Liver (tissue), 9 donors: ENCODE results near the gene GON4L. TPM values are rescaled to one million over a fixed set of nuclear protein-coding genes. Genes with fewer than 3 reads are reported as not detected.

Experiments used
- DNase-seq: peaks from one replicate; pipeline ENCODE4 v3.0.0-alpha.2; 2017; ENCODE audit warnings: low spot score
- H3K27ac ChIP-seq, 2 donors: one replicate each; pipeline ENCODE4 v1.7.0; 2013; ENCODE audit warnings: inconsistent platforms in 2 of 2, low read length in 2 of 2, control low read depth in 1 of 2, low read depth in 1 of 2, mild to moderate bottlenecking in 1 of 2
- H3K27me3 ChIP-seq, 4 donors: one replicate each; pipeline versions ENCODE4 v1.6.1 to v1.7.0; 2013; ENCODE audit warnings: low read length in 3 of 4, inconsistent platforms in 1 of 4, mild to moderate bottlenecking in 1 of 4, moderate library complexity in 1 of 4; ENCODE audit not compliant: control insufficient read depth in 4 of 4, insufficient read depth in 4 of 4
- H3K36me3 ChIP-seq, 4 donors: one replicate each; pipeline versions ENCODE4 v1.6.1 to v1.7.0; 2013; ENCODE audit warnings: low read length in 3 of 4, mild to moderate bottlenecking in 3 of 4, low read depth in 1 of 4, moderate library complexity in 1 of 4; ENCODE audit not compliant: control insufficient read depth in 4 of 4, insufficient read depth in 3 of 4
- H3K4me1 ChIP-seq, 4 donors: one replicate each; pipeline versions ENCODE4 v1.6.1 to v1.7.0; 2013; ENCODE audit warnings: low read length in 3 of 4, mild to moderate bottlenecking in 3 of 4, moderate library complexity in 1 of 4; ENCODE audit not compliant: control insufficient read depth in 4 of 4, insufficient read depth in 4 of 4
- H3K4me3 ChIP-seq, 3 donors: one replicate each; pipeline versions ENCODE4 v1.6.1 to v1.7.0; 2013; ENCODE audit warnings: low read length in 3 of 3, control low read depth in 1 of 3, low read depth in 1 of 3, mild to moderate bottlenecking in 1 of 3
- H3K9ac ChIP-seq, 2 donors: one replicate each; pipeline ENCODE4 v1.7.0; 2013; ENCODE audit warnings: low read length in 2 of 2, mild to moderate bottlenecking in 2 of 2, moderate library complexity in 2 of 2, control low read depth in 1 of 2, low read depth in 1 of 2
- H3K9me3 ChIP-seq, 4 donors: one replicate each; pipeline versions ENCODE4 v1.6.1 to v1.7.0; 2013; ENCODE audit warnings: low read length in 3 of 4; ENCODE audit not compliant: control insufficient read depth in 4 of 4
- CTCF ChIP-seq: fragments of 150-350 bp; IDR thresholded peaks from 2 replicates; pipeline ENCODE4 v1.5.1; 2017; ENCODE audit warnings: improper control_type of control experiment, low read depth, low read length; ENCODE audit not compliant: missing input control
- EGR1 ChIP-seq, 2 donors: IDR thresholded peaks; 2 replicates each; pipeline ENCODE4 v1.6.1; 2016 to 2018; ENCODE audit warnings: antibody characterized with exemption in 2 of 2, low read depth in 2 of 2
- FOXA1 ChIP-seq: IDR thresholded peaks from 2 replicates; pipeline ENCODE4 v1.6.1; 2016; ENCODE audit warnings: antibody characterized with exemption
- GABPA ChIP-seq, 2 donors: IDR thresholded peaks in 1 of 2; conservative IDR thresholded peaks in 1 of 2; 2 replicates each; pipeline ENCODE4 v1.6.1; 2016; ENCODE audit warnings: antibody characterized with exemption in 2 of 2, mild to moderate bottlenecking in 1 of 2, moderate library complexity in 1 of 2
- HNF4A ChIP-seq, 2 donors: conservative IDR thresholded peaks; 2 replicates each; pipeline ENCODE4 v1.6.1; 2016; ENCODE audit warnings: antibody characterized with exemption in 2 of 2, mild to moderate bottlenecking in 2 of 2
- HNF4G ChIP-seq: IDR thresholded peaks from 2 replicates; pipeline ENCODE4 v1.6.1; 2016; ENCODE audit warnings: antibody characterized with exemption
- JUND ChIP-seq, 2 donors: IDR thresholded peaks; 2 replicates each; pipeline ENCODE4 v1.6.1; 2016; ENCODE audit warnings: antibody characterized with exemption in 2 of 2
- MAX ChIP-seq: IDR thresholded peaks from 2 replicates; pipeline ENCODE4 v1.6.1; 2016; ENCODE audit warnings: antibody characterized with exemption
- NR2F2 ChIP-seq: IDR thresholded peaks from 2 replicates; pipeline ENCODE4 v1.6.1; 2016; ENCODE audit warnings: antibody characterized with exemption
- RAD21 ChIP-seq, 2 donors: IDR thresholded peaks; 2 replicates each; pipeline ENCODE4 v1.6.1; 2016; ENCODE audit warnings: antibody characterized with exemption in 2 of 2, mild to moderate bottlenecking in 2 of 2
- REST ChIP-seq: IDR thresholded peaks from 2 replicates; pipeline ENCODE4 v1.6.1; 2016; ENCODE audit warnings: antibody characterized with exemption, mild to moderate bottlenecking
- RXRA ChIP-seq, 2 donors: IDR thresholded peaks; 2 replicates each; pipeline ENCODE4 v1.6.1; 2017 to 2018; ENCODE audit warnings: antibody characterized with exemption in 2 of 2, mild to moderate bottlenecking in 1 of 2
- SP1 ChIP-seq: IDR thresholded peaks from 2 replicates; pipeline ENCODE4 v1.6.1; 2018; ENCODE audit warnings: antibody characterized with exemption, mild to moderate bottlenecking
- TAF1 ChIP-seq: conservative IDR thresholded peaks from 2 replicates; pipeline ENCODE4 v1.6.1; 2016; ENCODE audit warnings: antibody characterized with exemption, mild to moderate bottlenecking
- YY1 ChIP-seq: IDR thresholded peaks from 2 replicates; pipeline ENCODE4 v1.6.1; 2016; ENCODE audit warnings: antibody characterized with exemption, mild to moderate bottlenecking
- ZBTB33 ChIP-seq: IDR thresholded peaks from 2 replicates; pipeline ENCODE4 v1.6.1; 2016; ENCODE audit warnings: antibody characterized with exemption
- WGBS: extraction: QIAGEN DNeasy Blood & Tissue Kit; methylation state at CpG from one replicate; pipeline ENCODE4 v1.1.7; 2013; 5-methylcytosine and 5-hydroxymethylcytosine counted together
- polyA plus RNA-seq, 2 donors: library from polyadenylated mRNA; stranded (reverse) in 1 of 2; unstranded in 1 of 2; fragments of 200-250 nt in 1 of 2; fragments of >200 nt in 1 of 2; fragmentation: Nextera tagmentation in 1 of 2; extraction: Ambion mirVana in 1 of 2; gene quantifications; one replicate each; pipeline versions ENCODE4 v1.2.1 to v1.2.3, GENCODE V29; 2013 to 2015
- total RNA-seq, 2 donors: library from RNA; depleted of rRNA; stranded (reverse); fragments of >200 nt; gene quantifications; one replicate each; pipeline ENCODE4 v1.2.3, GENCODE V29; 2014
- TF ChIP-seq, protein P1 (sequence below): IDR thresholded peaks from 2 replicates; pipeline ENCODE4 v1.6.1; 2016; ENCODE audit warnings: antibody characterized with exemption
- donor health status: healthy.
- donor health status: healthy.
- donor health status: healthy.
- donor health status: healthy.
- donor health status: healthy.

GON4L gene, protein sequence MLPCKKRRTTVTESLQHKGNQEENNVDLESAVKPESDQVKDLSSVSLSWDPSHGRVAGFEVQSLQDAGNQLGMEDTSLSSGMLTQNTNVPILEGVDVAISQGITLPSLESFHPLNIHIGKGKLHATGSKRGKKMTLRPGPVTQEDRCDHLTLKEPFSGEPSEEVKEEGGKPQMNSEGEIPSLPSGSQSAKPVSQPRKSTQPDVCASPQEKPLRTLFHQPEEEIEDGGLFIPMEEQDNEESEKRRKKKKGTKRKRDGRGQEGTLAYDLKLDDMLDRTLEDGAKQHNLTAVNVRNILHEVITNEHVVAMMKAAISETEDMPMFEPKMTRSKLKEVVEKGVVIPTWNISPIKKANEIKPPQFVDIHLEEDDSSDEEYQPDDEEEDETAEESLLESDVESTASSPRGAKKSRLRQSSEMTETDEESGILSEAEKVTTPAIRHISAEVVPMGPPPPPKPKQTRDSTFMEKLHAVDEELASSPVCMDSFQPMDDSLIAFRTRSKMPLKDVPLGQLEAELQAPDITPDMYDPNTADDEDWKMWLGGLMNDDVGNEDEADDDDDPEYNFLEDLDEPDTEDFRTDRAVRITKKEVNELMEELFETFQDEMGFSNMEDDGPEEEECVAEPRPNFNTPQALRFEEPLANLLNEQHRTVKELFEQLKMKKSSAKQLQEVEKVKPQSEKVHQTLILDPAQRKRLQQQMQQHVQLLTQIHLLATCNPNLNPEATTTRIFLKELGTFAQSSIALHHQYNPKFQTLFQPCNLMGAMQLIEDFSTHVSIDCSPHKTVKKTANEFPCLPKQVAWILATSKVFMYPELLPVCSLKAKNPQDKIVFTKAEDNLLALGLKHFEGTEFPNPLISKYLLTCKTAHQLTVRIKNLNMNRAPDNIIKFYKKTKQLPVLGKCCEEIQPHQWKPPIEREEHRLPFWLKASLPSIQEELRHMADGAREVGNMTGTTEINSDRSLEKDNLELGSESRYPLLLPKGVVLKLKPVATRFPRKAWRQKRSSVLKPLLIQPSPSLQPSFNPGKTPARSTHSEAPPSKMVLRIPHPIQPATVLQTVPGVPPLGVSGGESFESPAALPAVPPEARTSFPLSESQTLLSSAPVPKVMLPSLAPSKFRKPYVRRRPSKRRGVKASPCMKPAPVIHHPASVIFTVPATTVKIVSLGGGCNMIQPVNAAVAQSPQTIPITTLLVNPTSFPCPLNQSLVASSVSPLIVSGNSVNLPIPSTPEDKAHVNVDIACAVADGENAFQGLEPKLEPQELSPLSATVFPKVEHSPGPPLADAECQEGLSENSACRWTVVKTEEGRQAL (N-terminal part only)
- 10 to 100 TPM; 13.4 to 26.2 TPM for total RNA-seq
- polyA plus RNA-seq: 10 to 100 TPM in 1 of 2 donors, 1 to 10 TPM in 1; 5.7 to 18.0 TPM

GRCh38 chr1:155856975-155857930 lies at the start of gene GON4L:
Gene GON4L (minus strand): TSS chr1:155857214. CDS start chr1:155853780, 3,434 bp downstream.
- Histone ChIP-seq H3K9ac (peak within 1 kb of the TSS; percentile 97), H3K27ac (peak within 1 kb of the TSS; percentile 91 to 94), H3K4me1 (peaks cover 5 to 23% (median 16%) of the 10 kb centered on the region in 4 donors), H3K36me3 (peaks cover 4 to 19% (median 14%) of the 10 kb centered on the region in 4 donors), H3K4me3 (peak within 1 kb of the TSS; percentile 71 to 99 (median 96)), H3K27me3 (no peaks in the 10 kb centered on the region), H3K9me3 (no peaks in the 10 kb centered on the region)
- DNase-seq: peak; percentile 86
- TF ChIP-seq TAF1 (peak; percentile 54), NR2F2 (no peak), REST (no peak), SP1 (peak; percentile 52), FOXA1 (no peak), RAD21 (IDR thresholded peaks at IDR 0.05) (peak in 1 of 2 donors; percentile 26), YY1 (peak; percentile 99), ZBTB33 (peak; percentile 94), CTCF (no peak), HNF4A (conservative IDR thresholded peaks at IDR 0.05) (peak in 1 of 2 donors; percentile 4), JUND (IDR thresholded peaks at IDR 0.05) (no peak), MAX (peak; percentile 95), GABPA (IDR thresholded peaks at IDR 0.05 in 1 of 2, conservative IDR thresholded peaks at IDR 0.05 in 1 of 2) (peak; percentile 71 to 95), RXRA (IDR thresholded peaks at IDR 0.05) (peak in 1 of 2 donors; percentile 10), HNF4G (no peak), EGR1 (IDR thresholded peaks at IDR 0.05; ENCODE audit: low read depth in 2 of 2) (peak in 1 of 2 donors; percentile 70)
- TF ChIP-seq, protein P1, sequence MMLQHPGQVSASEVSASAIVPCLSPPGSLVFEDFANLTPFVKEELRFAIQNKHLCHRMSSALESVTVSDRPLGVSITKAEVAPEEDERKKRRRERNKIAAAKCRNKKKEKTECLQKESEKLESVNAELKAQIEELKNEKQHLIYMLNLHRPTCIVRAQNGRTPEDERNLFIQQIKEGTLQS: no peak
- whole genome bisulfite sequencing: 14% methylated on average over 46 of the region's 46 CpGs
